ENCODE results near the gene TAF7L. TPM values are rescaled to one million over a fixed set of nuclear protein-coding genes. Genes with fewer than 3 reads are reported as not detected.
A peak's percentile ranks its signal among the peaks of the same experiment; 100 is the strongest.
"Not testable (repeated sequence)": the region's sequence is repeated elsewhere in the genome, so short reads cannot be mapped to it uniquely, and the experiment has no call there.

The TAF7L gene, protein sequence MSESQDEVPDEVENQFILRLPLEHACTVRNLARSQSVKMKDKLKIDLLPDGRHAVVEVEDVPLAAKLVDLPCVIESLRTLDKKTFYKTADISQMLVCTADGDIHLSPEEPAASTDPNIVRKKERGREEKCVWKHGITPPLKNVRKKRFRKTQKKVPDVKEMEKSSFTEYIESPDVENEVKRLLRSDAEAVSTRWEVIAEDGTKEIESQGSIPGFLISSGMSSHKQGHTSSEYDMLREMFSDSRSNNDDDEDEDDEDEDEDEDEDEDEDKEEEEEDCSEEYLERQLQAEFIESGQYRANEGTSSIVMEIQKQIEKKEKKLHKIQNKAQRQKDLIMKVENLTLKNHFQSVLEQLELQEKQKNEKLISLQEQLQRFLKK
- total RNA-seq (2014; rRNA removed; shearing (Covaris generic)) = 0.12 TPM in 1 of 2 replicates, not detected in the other

DNA sequence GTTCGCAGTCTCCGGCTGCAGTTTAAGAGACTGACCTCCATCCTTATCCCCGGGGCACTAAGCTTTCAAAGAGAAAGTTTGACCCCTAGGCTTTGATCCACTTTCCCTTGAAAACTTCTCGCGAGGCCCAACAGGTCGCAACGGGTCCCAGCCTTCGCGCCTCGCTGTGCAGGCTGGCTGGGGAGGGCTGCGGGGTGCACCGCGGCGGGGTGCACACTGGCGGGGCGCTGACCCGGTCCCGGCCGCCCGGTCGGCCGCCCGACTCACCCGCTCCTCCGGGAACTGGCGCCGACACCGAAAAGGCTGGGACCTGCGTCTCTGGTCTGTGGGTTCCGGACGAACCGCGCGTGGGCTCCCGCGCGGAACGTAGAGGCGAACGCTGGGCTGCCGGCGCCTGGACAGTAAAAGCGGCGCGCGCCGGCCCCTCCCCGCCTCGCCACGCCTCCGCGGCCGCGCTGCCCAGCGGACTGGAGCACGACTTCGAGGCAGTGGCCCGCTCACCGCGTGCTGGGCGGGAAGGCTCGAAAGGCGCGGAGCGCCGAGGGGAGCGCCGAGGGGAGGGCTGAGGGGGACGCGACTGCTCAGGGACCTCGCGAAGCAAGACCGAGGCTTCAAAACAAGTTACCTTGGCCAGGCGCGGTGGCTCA lies at the start of gene TAF7L:
Gene TAF7L, minus strand, starts transcription at position 378 of the 647 bp plus-strand sequence. CDS start 3,791 bp downstream, outside the sequence.
- DNase-seq (ENCODE audit: low read depth) = no peak

DNA sequence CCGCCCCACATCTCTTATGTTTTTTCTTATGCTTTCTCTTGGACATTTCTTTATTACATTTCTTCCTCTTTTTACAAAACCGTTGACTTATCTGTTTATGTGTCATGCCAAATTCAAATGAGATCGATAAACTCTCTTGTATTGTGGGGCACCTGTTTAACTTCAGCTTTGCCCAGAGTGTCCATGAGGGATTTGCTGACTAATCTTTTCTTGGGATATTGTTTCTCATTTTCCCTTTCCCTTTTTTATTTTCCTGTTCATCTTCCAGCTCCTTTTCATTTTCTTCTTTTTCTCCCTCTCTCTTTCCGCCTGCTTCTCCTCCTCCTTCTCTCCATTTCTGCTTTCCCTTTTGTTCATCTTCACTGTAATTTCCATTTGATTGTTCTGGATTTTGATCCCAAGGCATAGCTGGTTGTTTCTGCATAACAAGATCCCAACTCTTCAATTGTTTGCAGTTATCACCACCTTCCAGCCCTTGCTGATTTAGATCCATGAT lies 46.7 kb upstream of the TAF7L start:
- no peak for DNase-seq (ENCODE audit: low read depth)

DNA sequence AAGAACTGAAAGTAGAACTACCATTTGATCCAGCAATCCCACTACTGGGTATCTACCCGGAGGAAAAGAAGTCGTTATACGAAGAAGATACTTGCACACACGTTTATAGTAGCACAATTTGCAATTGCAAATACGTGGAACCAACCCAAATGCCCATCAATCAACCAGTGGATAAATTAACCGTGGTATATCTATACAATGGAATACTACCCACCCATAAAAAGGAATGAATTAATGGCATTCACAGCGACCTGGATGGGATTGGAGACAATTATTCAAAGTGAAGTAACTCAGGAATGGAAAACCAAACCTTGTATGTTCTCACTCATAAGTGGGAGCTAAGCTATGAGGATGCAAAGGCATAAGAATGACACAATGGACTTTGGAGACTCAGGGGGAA lies 43.2 kb upstream of the TAF7L start:
- not testable (repeated sequence) for DNase-seq (ENCODE audit: low read depth)

DNA sequence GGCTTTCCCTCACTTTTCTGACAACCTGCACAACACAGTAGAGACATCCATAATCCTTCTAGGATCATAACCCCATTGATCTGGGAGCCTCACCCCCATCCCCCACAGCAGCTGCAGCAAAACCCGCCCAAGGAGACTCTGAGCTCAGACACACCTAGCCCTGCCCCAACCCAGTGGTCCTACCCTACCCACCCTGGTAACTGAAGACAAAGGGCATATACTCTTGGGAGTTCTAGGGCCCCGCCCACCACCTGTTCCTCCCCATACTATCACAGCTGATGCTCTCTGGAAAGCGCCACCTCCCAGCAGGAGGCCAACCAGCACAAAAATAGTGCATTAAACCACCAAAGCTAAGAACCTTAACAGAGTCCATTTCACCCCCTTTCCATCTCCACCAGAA lies 35.5 kb upstream of the TAF7L start:
- DNase-seq (ENCODE audit: low read depth) = not testable (repeated sequence)

DNA sequence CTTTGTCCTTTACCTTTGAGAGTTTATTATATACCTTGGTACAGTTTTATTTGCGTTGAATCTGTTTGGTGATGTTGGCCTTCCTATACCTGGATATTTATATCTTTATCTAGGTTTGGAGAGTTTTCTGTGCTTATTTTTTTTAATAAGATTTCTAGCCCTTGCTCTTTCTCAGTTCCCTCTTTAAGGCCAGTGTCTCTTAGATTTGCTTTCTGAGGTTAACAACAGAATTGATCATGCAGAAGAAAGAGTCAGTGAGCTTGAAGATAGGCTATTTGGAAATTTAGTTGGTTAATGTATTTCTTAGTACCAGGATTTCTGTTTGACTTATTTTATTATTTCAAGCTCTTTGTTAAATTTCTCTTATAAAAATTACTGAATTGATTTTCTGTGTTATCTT lies 12.7 kb upstream of the TAF7L start:
- DNase-seq (ENCODE audit: low read depth) = no peak

DNA sequence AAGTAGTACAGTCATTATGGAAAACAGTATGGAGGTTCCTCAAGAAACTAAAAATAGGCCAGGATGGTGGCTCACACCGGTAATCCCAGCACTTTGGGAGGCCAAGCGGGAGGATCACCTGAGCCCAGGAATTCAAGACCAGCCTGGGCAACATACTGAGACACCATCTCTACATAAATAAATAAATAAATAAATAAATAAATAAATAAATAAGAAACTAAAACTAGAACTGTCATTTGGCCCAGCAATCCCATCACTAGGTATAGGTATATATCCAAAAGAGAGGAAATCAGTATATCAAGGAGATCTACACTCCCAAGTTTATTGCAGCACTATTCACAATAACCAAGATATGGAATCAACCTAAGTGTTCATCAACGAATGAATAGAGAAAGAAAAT lies 4.5 kb upstream of the TAF7L start:
- DNase-seq (ENCODE audit: low read depth) = not testable (repeated sequence)

DNA sequence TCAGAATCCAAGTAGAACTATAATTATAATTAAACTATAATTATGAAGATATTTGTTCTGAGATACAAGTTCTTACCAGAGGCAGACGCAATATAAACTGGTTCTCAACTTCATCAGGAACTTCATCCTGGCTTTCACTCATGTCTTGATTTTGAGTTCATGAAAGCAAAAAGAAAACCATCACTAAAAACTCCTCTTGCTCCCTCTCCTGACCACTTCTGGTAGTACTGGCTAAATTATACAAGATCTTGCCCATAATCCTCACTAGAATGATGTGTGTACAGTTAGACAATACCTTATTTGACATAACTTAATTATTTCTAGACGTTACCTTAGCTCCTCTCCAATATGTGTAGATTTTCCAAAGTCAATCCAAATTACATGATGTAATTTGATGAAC lies 3.7 kb downstream of the TAF7L start:
- peak; percentile 24 for DNase-seq (ENCODE audit: low read depth)

DNA sequence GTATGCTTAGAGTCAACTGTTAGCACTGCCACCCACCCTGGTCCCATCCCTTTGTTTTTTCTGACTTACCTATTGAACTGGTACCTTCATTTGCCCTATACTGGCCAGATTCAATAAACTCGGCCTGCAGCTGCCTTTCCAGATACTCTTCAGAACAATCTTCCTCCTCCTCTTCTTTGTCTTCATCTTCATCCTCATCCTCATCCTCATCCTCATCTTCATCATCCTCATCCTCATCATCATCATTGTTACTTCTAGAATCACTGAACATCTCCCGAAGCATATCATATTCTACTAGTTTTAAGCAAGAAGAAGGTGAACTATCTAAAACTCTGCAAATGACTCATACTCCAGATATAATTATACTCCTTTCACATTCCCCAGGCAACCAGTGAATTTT lies 14.9 kb downstream of the TAF7L start:
- DNase-seq (ENCODE audit: low read depth) = no peak

DNA sequence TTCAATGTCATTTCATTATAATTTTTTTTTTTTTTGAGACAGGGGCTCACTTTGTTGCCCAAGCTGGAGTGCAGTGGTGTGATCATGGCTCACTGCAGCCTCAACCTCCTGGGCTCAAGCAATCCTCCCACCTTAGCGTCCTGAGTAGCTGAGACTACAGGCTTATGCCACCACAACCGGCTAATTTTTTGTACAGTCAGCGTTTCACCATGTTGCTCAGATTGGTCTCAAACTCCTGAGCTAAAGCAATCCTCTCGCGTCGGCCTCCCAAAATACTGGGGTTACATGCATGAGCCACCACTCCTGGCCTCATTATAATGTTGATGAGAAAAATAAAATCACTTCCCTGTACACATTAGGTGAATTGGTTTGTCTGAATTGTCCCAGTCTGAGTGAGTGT lies 16.9 kb downstream of the TAF7L start:
- DNase-seq (ENCODE audit: low read depth) = no peak

DNA sequence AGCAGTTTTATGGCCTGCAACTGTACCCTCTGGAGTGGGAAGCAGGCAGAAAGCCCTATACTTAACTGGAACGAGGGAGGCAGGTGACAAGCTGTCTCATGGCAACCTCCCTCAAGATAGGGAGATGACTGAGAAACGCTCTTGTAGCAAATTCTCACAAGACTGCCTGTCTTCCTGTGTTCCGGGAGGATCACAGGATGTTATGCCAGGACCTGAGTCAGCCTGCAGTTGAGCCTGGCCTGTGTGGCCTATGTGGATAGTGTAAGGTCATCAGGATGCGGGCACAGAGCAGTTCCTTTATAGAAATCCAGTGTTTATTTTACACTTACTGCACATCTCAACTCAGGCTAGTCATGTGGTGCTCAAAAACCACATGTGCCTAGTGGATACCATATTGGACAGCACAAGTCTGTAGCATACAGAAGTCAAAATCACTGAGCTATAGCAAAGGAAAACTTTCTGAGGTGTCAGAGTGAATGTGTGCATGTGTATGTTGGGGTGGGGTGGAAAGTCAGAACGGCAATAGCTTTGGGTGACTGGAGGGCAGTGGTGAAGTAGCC lies 25.2 kb downstream of the TAF7L start:
- peak; percentile 72 for DNase-seq (ENCODE audit: low read depth)

DNA sequence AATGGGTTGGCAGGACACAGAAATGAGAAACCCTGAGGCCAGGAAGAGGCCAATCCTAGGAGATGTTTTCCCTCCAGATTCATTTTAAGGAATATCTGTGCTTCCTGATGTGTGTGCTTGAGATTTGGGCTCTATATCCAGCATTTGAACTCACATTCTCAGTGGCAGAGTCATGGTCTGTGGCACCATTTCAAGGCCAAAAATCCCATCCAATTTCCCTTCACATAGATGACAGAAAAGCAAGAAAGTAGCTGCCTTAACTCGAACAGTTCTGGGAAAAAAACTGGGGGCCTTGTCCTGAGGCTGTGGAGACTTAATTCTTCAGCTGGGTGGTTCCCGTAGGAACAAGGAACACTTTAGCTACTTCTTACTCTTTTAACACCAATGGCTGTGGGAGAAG lies 27.4 kb downstream of the TAF7L start:
- DNase-seq (ENCODE audit: low read depth) = no peak

DNA sequence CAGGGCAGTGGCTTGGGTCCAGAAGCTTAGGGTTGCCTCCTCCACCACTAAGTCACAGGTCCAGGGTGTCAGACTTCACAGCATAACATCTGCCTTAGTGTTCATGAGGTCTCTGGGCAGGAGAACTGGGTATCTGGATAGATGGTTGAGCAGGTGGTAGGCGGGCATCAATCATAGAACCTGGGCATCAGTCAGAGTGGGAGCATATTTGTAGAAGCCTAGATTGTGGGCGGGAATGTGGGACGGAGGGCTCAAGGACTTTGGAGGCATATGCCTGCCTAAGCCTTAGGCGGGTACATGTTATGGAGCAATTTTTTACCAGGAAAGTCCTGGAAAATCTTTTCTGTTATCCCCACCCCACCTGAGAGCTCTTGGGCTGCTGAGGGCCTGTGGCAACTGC lies 28.5 kb downstream of the TAF7L start:
- DNase-seq (ENCODE audit: low read depth) = no peak

DNA sequence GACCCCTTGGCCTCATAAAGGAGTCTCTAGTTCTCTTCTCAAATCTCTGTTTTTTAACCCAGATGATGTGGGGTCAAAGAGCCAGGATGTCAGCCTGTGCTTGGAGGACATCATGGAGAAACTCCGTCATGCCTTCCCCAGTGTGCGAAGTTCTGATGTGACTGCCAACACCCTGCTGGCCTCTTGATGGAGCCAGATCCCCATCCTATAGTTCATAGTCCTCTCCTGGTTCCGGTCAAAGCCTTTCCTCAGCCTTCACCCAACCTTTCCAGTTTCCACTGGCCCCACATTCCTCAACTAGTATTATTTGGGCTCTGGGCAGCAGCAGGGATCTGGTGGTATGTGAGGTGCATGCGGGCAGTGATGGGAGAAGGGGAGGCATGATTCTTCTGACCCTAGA lies 30.7 kb downstream of the TAF7L start:
- DNase-seq (ENCODE audit: low read depth) = peak; percentile 1

DNA sequence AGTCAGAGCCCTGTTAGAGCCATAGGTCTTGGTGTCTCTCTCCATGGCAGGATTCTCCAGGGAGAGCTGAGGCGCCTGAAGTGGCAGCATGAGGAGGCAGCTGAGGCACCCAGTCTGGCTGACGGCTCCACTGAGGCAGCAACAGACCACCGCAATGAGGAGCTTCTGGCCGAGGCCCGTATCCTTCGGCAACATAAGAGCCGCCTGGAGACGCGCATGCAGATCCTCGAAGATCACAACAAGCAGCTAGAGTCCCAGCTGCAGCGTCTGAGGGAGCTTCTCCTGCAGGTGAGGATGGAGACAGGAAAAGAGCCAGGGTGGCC lies 32.9 kb downstream of the TAF7L start:
- no peak for DNase-seq (ENCODE audit: low read depth)

DNA sequence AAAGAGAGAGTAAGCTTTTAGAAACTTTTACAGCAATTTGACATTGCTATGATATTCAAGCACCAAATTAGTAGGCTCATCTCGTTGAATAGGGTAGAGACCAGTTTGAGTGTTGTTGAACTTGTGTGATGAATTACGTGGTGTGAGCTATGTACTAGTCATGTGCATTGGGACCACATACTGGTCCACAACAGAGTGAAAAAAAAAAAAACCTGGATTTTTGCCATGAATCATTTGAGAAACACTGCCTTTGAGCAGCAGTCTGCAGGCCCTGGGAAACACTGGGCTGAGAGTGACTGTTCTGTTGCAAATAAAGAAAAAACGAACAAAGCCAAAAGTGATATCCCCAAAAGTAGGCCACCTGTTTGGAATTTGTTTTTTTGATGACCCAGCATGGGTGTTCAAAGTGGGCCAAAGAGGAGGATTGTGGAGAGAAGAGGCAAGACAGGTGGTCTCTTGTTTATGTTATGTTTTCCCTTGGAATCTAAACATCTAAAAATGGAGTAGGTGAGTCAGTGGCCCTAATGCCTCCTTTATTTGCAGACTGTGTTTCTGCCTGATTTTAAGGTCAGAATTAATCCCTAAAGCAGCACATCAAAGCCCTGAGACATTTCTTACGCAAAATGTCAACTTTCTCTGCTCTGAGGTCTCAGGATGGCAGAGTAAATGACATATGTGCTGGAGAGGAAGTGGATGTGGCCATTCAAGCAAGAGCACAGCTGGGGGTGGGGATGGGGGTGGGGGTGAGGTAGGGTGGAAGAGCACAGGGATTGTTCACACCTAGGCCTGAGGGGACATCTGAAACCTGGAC lies 33.5 kb downstream of the TAF7L start:
- DNase-seq (ENCODE audit: low read depth) = peak; percentile 15

DNA sequence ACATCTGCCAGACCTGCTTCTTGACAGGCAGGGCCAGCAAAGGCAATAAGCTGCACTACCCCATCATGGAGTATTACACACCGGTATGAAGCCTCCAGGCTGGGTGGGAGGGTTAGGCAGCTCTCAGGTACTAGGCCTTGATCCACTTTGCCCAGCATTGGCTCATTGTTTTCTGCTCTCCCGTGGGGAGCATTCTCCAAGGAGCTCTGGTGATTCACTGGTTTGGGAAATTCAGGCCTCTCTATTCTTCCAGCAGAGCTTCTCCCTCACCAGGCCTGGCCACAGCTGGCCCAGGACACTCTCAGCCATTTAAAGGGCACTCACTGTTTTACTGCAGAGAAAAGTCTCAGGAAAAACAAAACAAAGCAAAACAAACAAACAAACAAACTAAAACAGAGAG lies 38.5 kb downstream of the TAF7L start:
- DNase-seq (ENCODE audit: low read depth) = no peak

DNA sequence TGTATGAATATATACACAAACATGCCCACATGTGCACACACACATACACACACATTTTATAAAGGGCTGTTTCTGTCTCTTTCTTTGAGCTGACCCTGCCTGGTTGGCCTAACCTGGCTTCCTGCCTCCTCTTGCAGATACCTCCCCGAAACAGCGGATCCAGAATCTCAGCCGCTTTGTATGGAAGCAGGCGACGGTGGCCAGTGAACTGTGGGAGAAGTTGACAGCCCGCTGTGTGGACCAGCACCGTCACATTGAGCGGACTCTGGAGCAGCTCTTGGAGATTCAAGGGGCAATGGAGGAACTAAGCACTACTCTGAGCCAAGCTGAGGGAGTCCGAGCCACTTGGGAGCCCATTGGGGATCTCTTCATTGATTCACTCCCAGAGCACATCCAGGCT lies 49.6 kb downstream of the TAF7L start:
- DNase-seq (ENCODE audit: low read depth) = no peak

DNA sequence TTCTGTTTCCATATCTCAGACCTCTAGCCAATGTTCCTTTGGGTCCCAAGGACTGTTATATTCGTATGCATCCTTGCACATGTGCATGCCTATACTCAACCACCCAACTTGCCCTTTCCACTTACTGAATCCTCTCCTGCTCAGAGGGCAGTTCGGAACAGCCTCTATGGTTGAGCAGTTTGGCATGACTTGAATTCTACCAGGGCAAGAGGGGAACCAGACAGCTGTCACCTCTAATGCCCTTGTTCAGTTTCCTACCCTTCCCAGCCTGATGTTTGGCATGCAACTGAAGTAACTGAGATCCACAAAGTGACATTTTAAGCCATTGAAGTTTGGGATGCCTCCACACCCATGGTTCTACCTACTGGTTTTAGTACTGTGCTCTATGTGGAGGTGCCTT lies 54.1 kb downstream of the TAF7L start:
- no peak for DNase-seq (ENCODE audit: low read depth)

DNA sequence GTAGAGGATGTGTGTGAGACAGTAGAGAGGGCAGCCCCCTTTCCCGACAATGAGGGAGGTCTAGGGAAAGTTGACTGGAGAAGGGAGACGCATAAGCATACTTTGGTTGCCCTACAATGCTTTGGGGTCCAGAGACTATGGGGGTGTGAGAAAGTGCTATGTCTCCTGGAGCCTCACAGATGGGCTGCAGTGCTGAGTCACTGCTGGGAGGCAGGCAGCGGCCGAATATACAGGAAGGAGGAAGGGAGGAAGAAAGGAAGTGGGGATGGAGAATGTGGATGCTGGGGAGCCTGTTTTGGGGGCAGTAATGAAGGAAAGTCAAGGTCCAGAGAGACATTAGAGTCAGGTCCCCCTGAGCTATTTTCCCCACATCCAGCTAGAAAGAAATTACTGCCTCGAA lies 58.8 kb downstream of the TAF7L start:
- DNase-seq (ENCODE audit: low read depth) = no peak

DNA sequence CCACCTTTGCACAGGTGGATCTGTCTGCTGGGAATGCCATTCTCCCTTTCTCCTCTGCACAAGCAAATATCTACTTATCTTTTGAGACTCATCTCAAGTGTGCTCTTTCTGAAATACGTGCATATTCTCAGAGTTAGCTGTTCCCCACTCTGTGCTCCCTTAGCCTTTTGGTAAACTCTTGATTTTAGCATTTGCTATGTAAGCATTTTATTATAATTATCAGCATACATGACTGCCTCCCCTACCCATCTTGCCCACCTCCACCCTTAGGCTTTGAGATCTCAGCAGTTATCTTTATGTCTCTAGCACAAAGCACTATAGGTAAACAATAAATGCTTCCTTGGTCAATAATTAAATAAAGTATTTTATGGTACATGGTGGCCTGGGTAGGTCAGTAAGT lies 60.1 kb downstream of the TAF7L start:
- DNase-seq (ENCODE audit: low read depth) = no peak

DNA sequence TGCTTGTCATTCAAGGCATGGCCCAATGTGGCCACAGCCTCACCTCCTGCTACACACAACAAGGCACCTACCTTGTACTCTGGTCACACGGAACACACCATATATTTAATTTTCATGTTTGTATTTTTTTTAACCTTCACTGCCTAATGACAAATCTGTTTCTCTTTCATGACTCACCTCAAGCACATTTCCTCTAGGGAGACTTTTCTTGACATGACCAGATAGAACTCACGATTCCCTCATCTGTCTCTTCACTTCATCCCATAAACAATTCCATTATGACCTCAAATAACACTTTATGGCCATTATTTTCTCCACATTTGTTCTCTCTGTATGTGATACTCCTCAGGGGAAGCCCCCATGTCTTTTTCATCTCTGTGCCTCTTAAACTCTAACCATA lies 60.5 kb downstream of the TAF7L start:
- peak; percentile 7 for DNase-seq (ENCODE audit: low read depth)

DNA sequence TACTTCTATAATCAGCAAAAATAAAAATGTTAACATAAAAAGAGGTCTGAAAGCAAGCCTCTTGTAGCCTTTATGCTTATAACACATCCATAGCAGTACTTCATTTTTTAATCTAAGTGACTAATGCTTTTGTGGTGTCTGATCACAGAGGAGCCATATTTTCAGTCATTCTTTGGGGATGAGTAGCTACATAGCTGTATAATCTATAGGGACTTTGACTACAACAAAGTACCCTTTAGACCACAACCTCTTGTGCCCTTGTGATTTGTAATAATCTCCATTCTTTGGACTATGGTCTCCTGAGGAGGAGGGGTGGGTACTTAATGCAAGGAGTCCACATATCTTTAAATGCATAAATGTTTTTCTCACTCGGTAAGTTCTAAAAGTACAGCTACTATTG lies 62.0 kb downstream of the TAF7L start:
- DNase-seq (ENCODE audit: low read depth) = peak; percentile 47

All from RPMI7951 (cell line).